WTC11 (cell line): ENCODE measurements around the gene LRRC8C.

ENCODE experiments used
- CREB1 ChIP-seq: sonication (generic); formaldehyde crosslinking; IDR thresholded peaks from 2 replicates; pipeline ENCODE4 v1.8.0; 2023; ENCODE audit warnings: mild to moderate bottlenecking, missing genetic modification reagents
- ESRRA ChIP-seq: sonication (generic); formaldehyde crosslinking; IDR thresholded peaks from 2 replicates; pipeline ENCODE4 v1.8.1; 2022; ENCODE audit warnings: mild to moderate bottlenecking, missing genetic modification reagents, borderline replicate concordance
- FOXJ3 ChIP-seq: sonication (generic); formaldehyde crosslinking; IDR thresholded peaks from 2 replicates; pipeline ENCODE4 v1.9.0; 2021; ENCODE audit warnings: missing genetic modification reagents, mild to moderate bottlenecking, borderline replicate concordance
- KAT7 ChIP-seq: sonication (generic); formaldehyde crosslinking; IDR thresholded peaks from 2 replicates; pipeline ENCODE4 v1.8.1; 2023; ENCODE audit warnings: missing genetic modification reagents, mild to moderate bottlenecking, borderline replicate concordance
- NR3C1 ChIP-seq: sonication (generic); formaldehyde crosslinking; conservative IDR thresholded peaks from 2 replicates; pipeline ENCODE4 v1.8.1; 2023; ENCODE audit warnings: low read depth, mild to moderate bottlenecking, missing genetic modification reagents
- SMAD4 ChIP-seq: sonication (generic); formaldehyde crosslinking; IDR thresholded peaks from 2 replicates; pipeline ENCODE4 v1.8.0; 2022; ENCODE audit warnings: mild to moderate bottlenecking, missing genetic modification reagents
- TCF7 ChIP-seq: sonication (generic); formaldehyde crosslinking; IDR thresholded peaks from 2 replicates; pipeline ENCODE4 v1.8.0; 2022; ENCODE audit warnings: mild to moderate bottlenecking, low read depth, missing genetic modification reagents, moderate library complexity
- TEAD4 ChIP-seq: sonication (generic); formaldehyde crosslinking; IDR thresholded peaks from 2 replicates; pipeline ENCODE4 v1.8.0; 2022; ENCODE audit warnings: mild to moderate bottlenecking, missing genetic modification reagents
- ZNF232 ChIP-seq: sonication (generic); formaldehyde crosslinking; IDR thresholded peaks from 2 replicates; pipeline ENCODE4 v1.8.0; 2022; ENCODE audit warnings: mild to moderate bottlenecking, missing genetic modification reagents
- TF ChIP-seq, protein P1 (sequence below): sonication (generic); formaldehyde crosslinking; IDR thresholded peaks from 2 replicates; pipeline ENCODE4 v1.8.0; 2023; ENCODE audit warnings: mild to moderate bottlenecking, missing genetic modification reagents
- TF ChIP-seq, protein P2 (sequence below): fragments of 200-600 bp; IDR thresholded peaks from 2 replicates; pipeline ENCODE4 v1.8.0; 2022; ENCODE audit warnings: antibody characterized with exemption
- TF ChIP-seq, protein P3 (sequence below): sonication (generic); formaldehyde crosslinking; IDR thresholded peaks from 2 replicates; pipeline ENCODE4 v1.8.1; 2022; ENCODE audit warnings: low read depth, missing genetic modification reagents, borderline replicate concordance
- TF ChIP-seq, protein P4 (sequence below): sonication (generic); formaldehyde crosslinking; IDR thresholded peaks from 2 replicates; pipeline ENCODE4 v1.8.1; 2022; ENCODE audit warnings: mild to moderate bottlenecking, missing genetic modification reagents, moderate library complexity, borderline replicate concordance
- TF ChIP-seq, protein P5 (sequence below): sonication (generic); formaldehyde crosslinking; IDR thresholded peaks from 2 replicates; pipeline ENCODE4 v1.8.0; 2022; ENCODE audit warnings: mild to moderate bottlenecking, missing genetic modification reagents

DNA sequence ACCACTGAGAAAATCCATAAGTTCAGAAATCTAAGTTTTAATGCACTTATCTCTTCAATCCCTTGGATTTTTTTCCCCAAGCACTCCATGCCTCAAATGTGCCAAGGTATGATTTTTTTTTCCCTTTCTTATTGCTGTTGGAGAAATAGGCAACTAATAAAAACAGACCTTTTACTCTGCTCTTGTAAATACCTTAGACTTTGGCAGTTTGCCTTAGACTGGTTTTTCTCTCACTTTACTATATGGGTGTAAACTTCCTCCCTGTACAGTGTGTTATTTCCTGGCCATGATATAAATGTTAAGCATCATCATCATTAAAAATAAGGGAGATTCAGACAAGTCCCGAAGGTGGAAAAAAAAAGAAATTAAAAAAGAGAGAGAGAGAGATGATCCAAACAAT lies 65.7 kb downstream of the LRRC8C start:
- TF ChIP-seq, protein P1, sequence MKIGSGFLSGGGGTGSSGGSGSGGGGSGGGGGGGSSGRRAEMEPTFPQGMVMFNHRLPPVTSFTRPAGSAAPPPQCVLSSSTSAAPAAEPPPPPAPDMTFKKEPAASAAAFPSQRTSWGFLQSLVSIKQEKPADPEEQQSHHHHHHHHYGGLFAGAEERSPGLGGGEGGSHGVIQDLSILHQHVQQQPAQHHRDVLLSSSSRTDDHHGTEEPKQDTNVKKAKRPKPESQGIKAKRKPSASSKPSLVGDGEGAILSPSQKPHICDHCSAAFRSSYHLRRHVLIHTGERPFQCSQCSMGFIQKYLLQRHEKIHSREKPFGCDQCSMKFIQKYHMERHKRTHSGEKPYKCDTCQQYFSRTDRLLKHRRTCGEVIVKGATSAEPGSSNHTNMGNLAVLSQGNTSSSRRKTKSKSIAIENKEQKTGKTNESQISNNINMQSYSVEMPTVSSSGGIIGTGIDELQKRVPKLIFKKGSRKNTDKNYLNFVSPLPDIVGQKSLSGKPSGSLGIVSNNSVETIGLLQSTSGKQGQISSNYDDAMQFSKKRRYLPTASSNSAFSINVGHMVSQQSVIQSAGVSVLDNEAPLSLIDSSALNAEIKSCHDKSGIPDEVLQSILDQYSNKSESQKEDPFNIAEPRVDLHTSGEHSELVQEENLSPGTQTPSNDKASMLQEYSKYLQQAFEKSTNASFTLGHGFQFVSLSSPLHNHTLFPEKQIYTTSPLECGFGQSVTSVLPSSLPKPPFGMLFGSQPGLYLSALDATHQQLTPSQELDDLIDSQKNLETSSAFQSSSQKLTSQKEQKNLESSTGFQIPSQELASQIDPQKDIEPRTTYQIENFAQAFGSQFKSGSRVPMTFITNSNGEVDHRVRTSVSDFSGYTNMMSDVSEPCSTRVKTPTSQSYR (CRISPR knock-in tag): no peak
- TF ChIP-seq, protein P2, sequence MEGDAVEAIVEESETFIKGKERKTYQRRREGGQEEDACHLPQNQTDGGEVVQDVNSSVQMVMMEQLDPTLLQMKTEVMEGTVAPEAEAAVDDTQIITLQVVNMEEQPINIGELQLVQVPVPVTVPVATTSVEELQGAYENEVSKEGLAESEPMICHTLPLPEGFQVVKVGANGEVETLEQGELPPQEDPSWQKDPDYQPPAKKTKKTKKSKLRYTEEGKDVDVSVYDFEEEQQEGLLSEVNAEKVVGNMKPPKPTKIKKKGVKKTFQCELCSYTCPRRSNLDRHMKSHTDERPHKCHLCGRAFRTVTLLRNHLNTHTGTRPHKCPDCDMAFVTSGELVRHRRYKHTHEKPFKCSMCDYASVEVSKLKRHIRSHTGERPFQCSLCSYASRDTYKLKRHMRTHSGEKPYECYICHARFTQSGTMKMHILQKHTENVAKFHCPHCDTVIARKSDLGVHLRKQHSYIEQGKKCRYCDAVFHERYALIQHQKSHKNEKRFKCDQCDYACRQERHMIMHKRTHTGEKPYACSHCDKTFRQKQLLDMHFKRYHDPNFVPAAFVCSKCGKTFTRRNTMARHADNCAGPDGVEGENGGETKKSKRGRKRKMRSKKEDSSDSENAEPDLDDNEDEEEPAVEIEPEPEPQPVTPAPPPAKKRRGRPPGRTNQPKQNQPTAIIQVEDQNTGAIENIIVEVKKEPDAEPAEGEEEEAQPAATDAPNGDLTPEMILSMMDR: no peak
- TF ChIP-seq FOXJ3 (CRISPR knock-in tag) (no peak), ESRRA (CRISPR knock-in tag) (no peak), ZNF232 (CRISPR knock-in tag) (no peak), NR3C1 (no peak), CREB1 (CRISPR knock-in tag) (no peak), TCF7 (CRISPR knock-in tag) (no peak), TEAD4 (CRISPR knock-in tag) (no peak), KAT7 (CRISPR knock-in tag) (no peak), SMAD4 (CRISPR knock-in tag) (no peak)
- TF ChIP-seq, protein P3, sequence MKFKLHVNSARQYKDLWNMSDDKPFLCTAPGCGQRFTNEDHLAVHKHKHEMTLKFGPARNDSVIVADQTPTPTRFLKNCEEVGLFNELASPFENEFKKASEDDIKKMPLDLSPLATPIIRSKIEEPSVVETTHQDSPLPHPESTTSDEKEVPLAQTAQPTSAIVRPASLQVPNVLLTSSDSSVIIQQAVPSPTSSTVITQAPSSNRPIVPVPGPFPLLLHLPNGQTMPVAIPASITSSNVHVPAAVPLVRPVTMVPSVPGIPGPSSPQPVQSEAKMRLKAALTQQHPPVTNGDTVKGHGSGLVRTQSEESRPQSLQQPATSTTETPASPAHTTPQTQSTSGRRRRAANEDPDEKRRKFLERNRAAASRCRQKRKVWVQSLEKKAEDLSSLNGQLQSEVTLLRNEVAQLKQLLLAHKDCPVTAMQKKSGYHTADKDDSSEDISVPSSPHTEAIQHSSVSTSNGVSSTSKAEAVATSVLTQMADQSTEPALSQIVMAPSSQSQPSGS (CRISPR knock-in tag): no peak
- TF ChIP-seq, protein P4, sequence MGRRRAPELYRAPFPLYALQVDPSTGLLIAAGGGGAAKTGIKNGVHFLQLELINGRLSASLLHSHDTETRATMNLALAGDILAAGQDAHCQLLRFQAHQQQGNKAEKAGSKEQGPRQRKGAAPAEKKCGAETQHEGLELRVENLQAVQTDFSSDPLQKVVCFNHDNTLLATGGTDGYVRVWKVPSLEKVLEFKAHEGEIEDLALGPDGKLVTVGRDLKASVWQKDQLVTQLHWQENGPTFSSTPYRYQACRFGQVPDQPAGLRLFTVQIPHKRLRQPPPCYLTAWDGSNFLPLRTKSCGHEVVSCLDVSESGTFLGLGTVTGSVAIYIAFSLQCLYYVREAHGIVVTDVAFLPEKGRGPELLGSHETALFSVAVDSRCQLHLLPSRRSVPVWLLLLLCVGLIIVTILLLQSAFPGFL (CRISPR knock-in tag): no peak
- TF ChIP-seq, protein P5, sequence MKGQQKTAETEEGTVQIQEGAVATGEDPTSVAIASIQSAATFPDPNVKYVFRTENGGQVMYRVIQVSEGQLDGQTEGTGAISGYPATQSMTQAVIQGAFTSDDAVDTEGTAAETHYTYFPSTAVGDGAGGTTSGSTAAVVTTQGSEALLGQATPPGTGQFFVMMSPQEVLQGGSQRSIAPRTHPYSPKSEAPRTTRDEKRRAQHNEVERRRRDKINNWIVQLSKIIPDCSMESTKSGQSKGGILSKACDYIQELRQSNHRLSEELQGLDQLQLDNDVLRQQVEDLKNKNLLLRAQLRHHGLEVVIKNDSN (CRISPR knock-in tag): no peak
